HG02885 (cell line): ENCODE data around the gene HTRA3.

Source experiments
- ATAC-seq: cut with Tn5 transposase; IDR thresholded peaks from one replicate; pipeline ENCODE4 v1.9.1; 2021; ENCODE audit warnings: mild to moderate bottlenecking; ENCODE audit not compliant: unreplicated experiment, poor library complexity

Gene HTRA3

GRCh38 chr4:8245884-8246833 is 23.4 kb upstream of the HTRA3 start:
- ATAC-seq = no peak

GRCh38 chr4:8247047-8247930 is 22.3 kb upstream of the HTRA3 start:
- ATAC-seq = no peak

- no peak for ATAC-seq
Observed at GRCh38 chr4:8248091-8248490, 21.5 kb upstream of the HTRA3 start.

- no peak for ATAC-seq
Observed at GRCh38 chr4:8250227-8250626, 19.3 kb upstream of the HTRA3 start.

GRCh38 chr4:8250637-8251036 is 18.9 kb upstream of the HTRA3 start:
- ATAC-seq = no peak

- ATAC-seq = no peak
Observed at GRCh38 chr4:8251110-8251883, 18.3 kb upstream of the HTRA3 start.

GRCh38 chr4:8252301-8253173 is 17.0 kb upstream of the HTRA3 start:
- ATAC-seq = no peak

- ATAC-seq = no peak
Observed at GRCh38 chr4:8254076-8254475, 15.5 kb upstream of the HTRA3 start.

GRCh38 chr4:8255698-8256441 is 13.7 kb upstream of the HTRA3 start:
- ATAC-seq = no peak

GRCh38 chr4:8257854-8258253 is 11.7 kb upstream of the HTRA3 start:
- no peak for ATAC-seq

GRCh38 chr4:8258552-8259212 is 10.9 kb upstream of the HTRA3 start:
- ATAC-seq = no peak

- ATAC-seq = no peak
Observed at GRCh38 chr4:8259743-8260430, 9.7 kb upstream of the HTRA3 start.

GRCh38 chr4:8260656-8261111 is 8.9 kb upstream of the HTRA3 start:
- ATAC-seq = no peak

- no peak for ATAC-seq
Observed at GRCh38 chr4:8261851-8262535, 7.6 kb upstream of the HTRA3 start.

GRCh38 chr4:8262637-8263322 is 6.8 kb upstream of the HTRA3 start:
- no peak for ATAC-seq

- no peak for ATAC-seq
Observed at GRCh38 chr4:8263397-8263796, 6.2 kb upstream of the HTRA3 start.
